Middle frontal gyrus (tissue), 1 donor: Measurements from ENCODE around the gene DMRT1.

Experiments
- DNase-seq: peaks from one replicate; pipeline ENCODE4 v3.0.0-alpha.2; 2015; ENCODE audit warnings: low spot score; ENCODE audit errors: extremely low spot score

DMRT1 gene

GRCh38 chr9:841371-842209 is at the start of gene DMRT1:
TSS of gene DMRT1 (plus strand) at chr9:841697. CDS start at chr9:841839, 142 bp downstream.
- DNase-seq: no peak

GRCh38 chr9:792331-793260 is 48.9 kb upstream of the DMRT1 start:
- DNase-seq: no peak

- no peak for DNase-seq
Measured at GRCh38 chr9:794386-794785, 47.1 kb upstream of the DMRT1 start.

- DNase-seq: no peak
Measured at GRCh38 chr9:795869-796268, 45.6 kb upstream of the DMRT1 start.

GRCh38 chr9:800591-801150 is 40.8 kb upstream of the DMRT1 start:
- no peak for DNase-seq

GRCh38 chr9:801399-802071 is 40.0 kb upstream of the DMRT1 start:
- DNase-seq: no peak

- no peak for DNase-seq
Measured at GRCh38 chr9:804026-804425, 37.5 kb upstream of the DMRT1 start.

- DNase-seq: no peak
Measured at GRCh38 chr9:805151-805550, 36.3 kb upstream of the DMRT1 start.

- DNase-seq: peak; percentile 11
Measured at GRCh38 chr9:806285-807156, 35.0 kb upstream of the DMRT1 start.

GRCh38 chr9:811106-811531 is 30.4 kb upstream of the DMRT1 start:
- no peak for DNase-seq

GRCh38 chr9:818958-819357 is 22.5 kb upstream of the DMRT1 start:
- no peak for DNase-seq

GRCh38 chr9:826500-827280 is 14.8 kb upstream of the DMRT1 start:
- no peak for DNase-seq

- no peak for DNase-seq
Measured at GRCh38 chr9:840343-840742, 1.2 kb upstream of the DMRT1 start.

- no peak for DNase-seq
Measured at GRCh38 chr9:842635-843426, 1.3 kb downstream of the DMRT1 start.

- no peak for DNase-seq
Measured at GRCh38 chr9:843427-843785, 1.9 kb downstream of the DMRT1 start.

- no peak for DNase-seq
Measured at GRCh38 chr9:846852-847251, 5.4 kb downstream of the DMRT1 start.

GRCh38 chr9:847505-847904 is 6.0 kb downstream of the DMRT1 start:
- no peak for DNase-seq

GRCh38 chr9:849431-849830 is 7.9 kb downstream of the DMRT1 start:
- no peak for DNase-seq

- DNase-seq: no peak
Measured at GRCh38 chr9:852539-852938, 11.0 kb downstream of the DMRT1 start.
